Body of pancreas (tissue), 4 donors: Measurements from ENCODE around the gene WDR86. TPM values are rescaled to one million over a fixed set of nuclear protein-coding genes. Genes with fewer than 3 reads are reported as not detected.

Experiments
- ATAC-seq: fragments of 150-250 bp; one replicate; pipeline ENCODE4 v1.9.1; 2016
- DNase-seq, 4 donors: peaks; one replicate each; pipeline ENCODE4 v3.0.0-alpha.2; 2019
- H3K27ac ChIP-seq, 4 donors: fragments of 200-600 bp; sonication (generic); 1 replicate in 3 of 4; 2 replicates in 1 of 4; pipeline versions ENCODE4 v1.5.1 to v1.6.1; 2016 to 2019; ENCODE audit warnings: mild to moderate bottlenecking in 1 of 4, mixed read lengths in 1 of 4, moderate library complexity in 1 of 4
- H3K27me3 ChIP-seq, 2 donors: fragments of 200-600 bp; sonication (generic); one replicate each; pipeline ENCODE4 v1.6.0; 2016; ENCODE audit warnings: mild to moderate bottlenecking in 1 of 2
- H3K36me3 ChIP-seq, 2 donors: fragments of 200-600 bp; sonication (generic); replicated peaks in 1 of 2; 2 replicates each; pipeline ENCODE4 v1.5.1; 2016; ENCODE audit warnings: low read depth in 2 of 2; ENCODE audit not compliant: insufficient read depth in 1 of 2
- H3K4me1 ChIP-seq: fragments of 200-600 bp; sonication (generic); one replicate; pipeline ENCODE4 v1.6.0; 2016
- H3K4me3 ChIP-seq, 2 donors: fragments of 200-600 bp; sonication (generic); 1 replicate in 1 of 2; 2 replicates in 1 of 2; pipeline ENCODE4 v1.5.1; 2016 to 2019
- H3K9me3 ChIP-seq, 3 donors: fragments of 200-600 bp; sonication (generic); 1 replicate in 2 of 3; 2 replicates in 1 of 3; pipeline ENCODE4 v1.5.1; 2016
- CTCF ChIP-seq, 7 experiments: fragments of 450-650 bp in 4 of 7; fragments of 200-600 bp in 3 of 7; sonication (generic) in 3 of 7; IDR thresholded peaks; one replicate each; pipeline ENCODE4 v1.5.1; 2016 to 2019; ENCODE audit warnings: antibody characterized with exemption in 7 of 7
- POLR2A ChIP-seq, 3 donors: fragments of 450-650 bp; IDR thresholded peaks; one replicate each; pipeline ENCODE4 v1.6.1; 2016; ENCODE audit warnings: antibody characterized with exemption in 3 of 3, mild to moderate bottlenecking in 2 of 3
- WGBS, 2 donors: methylation state at CpG; one replicate each; pipeline ENCODE4 v1.1.5; 2017; 5-methylcytosine and 5-hydroxymethylcytosine counted together
- intact Hi-C: fragments of 100-400 bp; cut with DNase I; formaldehyde crosslinking; loops from one replicate; pipeline ENCODE4 v1.15.1; 2023
- microRNA-seq, 2 donors: library from miRNA; unstranded; fragments of <30 nt; microRNA quantifications; one replicate each; pipeline ENCODE4, GENCODE V29; 2016; ENCODE audit warnings: borderline number of aligned reads in 2 of 2, borderline replicate concordance in 2 of 2
- small RNA-seq: library from RNA; depleted of rRNA; stranded (forward); fragments of <200 nt; gene quantifications from one replicate; pipeline ENCODE3, GENCODE V24; 2016
- total RNA-seq, 2 donors: library from RNA; depleted of rRNA; stranded (reverse); fragments of >200 nt; gene quantifications; one replicate each; pipeline ENCODE4 v1.1.0, GENCODE V29; 2016

WDR86 gene
- total RNA-seq, 2 donors from 2014 or later, result 3.9 to 11.2 TPM

- H3K4me3 ChIP-seq, result no peak overlapping the region
- WGBS, 2 donors, result 100% methylated on average over 2 of the region's 2 CpGs
- H3K27me3 ChIP-seq, result no peaks in the 10 kb centered on the region
- DNase-seq, result no peak
- intact Hi-C loops, result no loop called here
- no peak for ATAC-seq
- peaks cover 5% of the 10 kb centered on the region for H3K4me1 ChIP-seq
- TF ChIP-seq CTCF (IDR thresholded peaks at IDR 0.05) (no peak), POLR2A (IDR thresholded peaks at IDR 0.05) (no peak)
- no peaks in the 10 kb centered on the region for H3K9me3 ChIP-seq
- no peaks in the 10 kb centered on the region for H3K36me3 ChIP-seq
- no peak overlapping the region for H3K27ac ChIP-seq
Measured at GRCh38 chr7:151337346-151337745, 72.5 kb downstream of the WDR86 start.

GRCh38 chr7:151336027-151336708 lies 73.7 kb downstream of the WDR86 start:
- TF ChIP-seq CTCF (IDR thresholded peaks at IDR 0.05), result no peak
- TF ChIP-seq POLR2A (IDR thresholded peaks at IDR 0.05), result no peak
- peaks cover 2% of the 10 kb centered on the region for H3K4me1 ChIP-seq
- 82% methylated on average over 12 of the region's 12 CpGs for WGBS, 2 donors
- no peak overlapping the region for H3K27ac ChIP-seq
- ATAC-seq (no peak), DNase-seq (no peak)
- H3K36me3 ChIP-seq, result no peaks in the 10 kb centered on the region
- H3K9me3 ChIP-seq, result no peaks in the 10 kb centered on the region
- intact Hi-C loops, result no loop called here
- no peak overlapping the region for H3K4me3 ChIP-seq
- no peaks in the 10 kb centered on the region for H3K27me3 ChIP-seq

DNA sequence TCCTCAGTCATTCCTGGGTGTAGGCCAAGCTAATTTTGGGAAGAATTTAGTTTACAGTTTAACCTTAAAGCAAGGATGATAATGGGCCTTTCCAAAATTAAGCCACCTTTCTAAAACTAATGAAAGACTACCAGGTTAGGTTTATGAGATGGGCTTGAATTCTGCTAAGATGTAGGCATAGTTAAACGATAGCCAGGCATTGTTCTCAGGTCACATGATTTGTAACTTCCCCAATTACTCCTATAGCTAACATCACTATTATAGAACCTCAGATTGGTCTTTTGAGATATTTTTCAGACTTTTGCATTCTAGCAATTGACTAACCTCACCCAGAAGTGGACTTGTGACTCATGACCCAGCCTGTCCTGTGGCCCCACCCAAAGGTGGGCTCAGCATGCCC lies 75.2 kb downstream of the WDR86 start:
- 45 to 61% methylated on average over 1 of the region's 1 CpG for WGBS, 2 donors
- intact Hi-C loops, result no loop called here
- Histone ChIP-seq H3K4me1 (no peaks in the 10 kb centered on the region), H3K4me3 (no peak overlapping the region), H3K9me3 (no peaks in the 10 kb centered on the region), H3K36me3 (no peaks in the 10 kb centered on the region), H3K27me3 (no peaks in the 10 kb centered on the region), H3K27ac (no peak overlapping the region)
- ATAC-seq (no peak), DNase-seq (no peak)
- TF ChIP-seq CTCF (IDR thresholded peaks at IDR 0.05), result no peak
- TF ChIP-seq POLR2A (IDR thresholded peaks at IDR 0.05), result no peak

Small RNA genes lying within 50 kb of the gene (microRNA-seq; reads per million reads assigned to microRNA genes)
- gene MIR3907, result 0 reads per million in 2 donors

Small RNA genes lying within 50 kb of the gene (small RNA-seq; reads per million reads assigned to genes)
- gene MIR3907, result not detected

Other genes with a start within 250 kb of the WDR86 start
- not detected for gene GBX1, start 242.3 kb downstream of the WDR86 start, total RNA-seq
- not detected for gene ASB10, start 222.8 kb downstream of the WDR86 start, total RNA-seq
- gene H2BK1, start 199.6 kb downstream of the WDR86 start, total RNA-seq, result not detected
- gene ABCF2, start 182.8 kb downstream of the WDR86 start, total RNA-seq, result 10 to 100 TPM; 11.9 to 13.5 TPM
- gene CHPF2, start 177.6 kb downstream of the WDR86 start, total RNA-seq, result 10 to 100 TPM; 24.4 to 52.1 TPM
- gene SMARCD3, start 161.3 kb downstream of the WDR86 start, total RNA-seq, result 10 to 100 TPM; 22.3 to 37.2 TPM
- 10 to 100 TPM; 36.8 to 43.8 TPM for gene NUB1, start 68.2 kb downstream of the WDR86 start, total RNA-seq
- not detected for gene CRYGN, start 30.1 kb upstream of the WDR86 start, total RNA-seq
- 10 to 100 TPM; 44.9 to 91.0 TPM for gene RHEB, start 109.9 kb upstream of the WDR86 start, total RNA-seq